Measurements from ENCODE around the gene GNG3.
"Not testable (repeated sequence)": the region's sequence is repeated elsewhere in the genome, so short reads cannot be mapped to it uniquely, and the experiment has no call there.

GNG3 gene

DNA sequence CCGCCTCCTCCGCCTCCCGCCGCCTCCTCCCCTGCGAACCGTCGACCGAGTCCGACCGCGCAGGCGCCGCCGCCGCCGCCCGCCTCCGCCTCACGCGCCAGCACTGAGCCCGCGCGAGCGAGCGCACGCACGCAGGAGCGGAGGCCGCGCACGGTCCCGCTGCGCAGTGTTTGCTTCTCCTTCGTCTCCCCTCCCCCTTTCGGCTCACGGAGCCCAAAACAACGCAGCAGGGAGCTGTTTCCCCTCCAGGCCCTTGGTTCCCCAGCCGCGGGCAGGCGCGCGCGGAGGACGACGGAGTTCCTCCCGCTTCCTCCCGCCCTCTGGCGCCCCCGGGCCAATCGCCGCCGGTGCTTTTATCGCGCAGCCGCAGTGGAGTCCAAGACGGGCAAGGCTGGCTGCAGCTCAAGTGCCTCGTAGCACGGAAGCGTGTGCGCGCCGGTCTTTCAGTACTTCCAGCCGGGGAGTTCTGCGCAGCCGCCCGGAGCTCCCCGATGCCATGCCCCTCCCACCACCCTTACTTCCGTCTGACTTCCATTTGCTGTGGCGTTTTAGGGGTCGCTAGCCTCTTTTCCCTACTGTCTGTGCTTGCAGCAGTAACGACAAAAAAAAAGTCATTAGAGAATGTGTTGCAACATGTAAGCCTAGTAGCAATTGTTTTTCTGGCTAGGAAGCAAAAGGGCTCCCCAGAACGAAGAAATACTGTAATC, 19.8 kb downstream of the GNG3 start, which contains the start of gene HNRNPUL2:
HNRNPUL2 (minus strand) TSS at position 293 of the 707 bp plus-strand sequence. CDS start 301 bp downstream, outside the sequence.
- no peaks in the 10 kb centered on the region for H3K27me3 ChIP-seq (ENCODE audit: control insufficient read depth in 1 of 2, insufficient read depth in 2 of 2, low read length in 2 of 2)
- peak within 1 kb of the TSS; percentile 98 for H3K4me3 ChIP-seq (ENCODE audit: low read depth in 1 of 2, low read length in 2 of 2)
- H3K4me1 ChIP-seq (ENCODE audit: control insufficient read depth in 1 of 2, insufficient read depth in 2 of 2, low read length in 2 of 2): peaks cover 21 to 30% of the 10 kb centered on the region in 2 donors
- peak within 1 kb of the TSS; percentile 95 to 96 for H3K9ac ChIP-seq (ENCODE audit: low read depth in 1 of 2, low read length in 2 of 2)
- peak within 1 kb of the TSS; percentile 94 for H3K27ac ChIP-seq (ENCODE audit: low read depth, low read length)
- no peaks in the 10 kb centered on the region for H3K9me3 ChIP-seq (ENCODE audit: control insufficient read depth in 1 of 2, low read length in 2 of 2)
- H3K36me3 ChIP-seq (ENCODE audit: control insufficient read depth in 1 of 2, insufficient read depth in 2 of 2, low read length in 2 of 2): peaks cover 6 to 20% of the 10 kb centered on the region in 2 donors

DNA sequence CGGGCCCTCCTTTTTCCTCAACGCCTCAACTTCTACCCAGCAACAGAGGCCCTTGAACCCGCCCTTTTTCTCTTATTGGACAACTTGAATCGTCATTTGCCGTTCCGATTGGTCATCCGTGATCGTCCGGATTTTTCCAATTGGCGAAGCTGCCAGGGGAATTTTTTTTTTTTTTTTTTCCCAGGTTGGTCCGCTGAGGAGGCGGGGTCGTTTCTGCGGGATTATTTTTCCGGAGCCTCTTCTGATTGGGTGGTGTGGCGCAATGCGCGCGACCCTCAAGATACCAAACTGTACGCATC, 20.3 kb downstream of the GNG3 start:
- Histone ChIP-seq H3K27me3 (ENCODE audit: control insufficient read depth in 1 of 2, insufficient read depth in 2 of 2, low read length in 2 of 2) (no peaks in the 10 kb centered on the region), H3K4me3 (ENCODE audit: low read depth in 1 of 2, low read length in 2 of 2) (peak overlapping the region; percentile 98), H3K36me3 (ENCODE audit: control insufficient read depth in 1 of 2, insufficient read depth in 2 of 2, low read length in 2 of 2) (peaks cover 2 to 15% of the 10 kb centered on the region in 2 donors), H3K9ac (ENCODE audit: low read depth in 1 of 2, low read length in 2 of 2) (peak overlapping the region; percentile 77 to 87), H3K27ac (ENCODE audit: low read depth, low read length) (peak overlapping the region; percentile 94), H3K4me1 (ENCODE audit: control insufficient read depth in 1 of 2, insufficient read depth in 2 of 2, low read length in 2 of 2) (peaks cover 21 to 30% of the 10 kb centered on the region in 2 donors), H3K9me3 (ENCODE audit: control insufficient read depth in 1 of 2, low read length in 2 of 2) (no peaks in the 10 kb centered on the region)

GRCh38 chr11:62728171-62728988, 20.9 kb downstream of the GNG3 start, which contains the start of gene TTC9C:
TTC9C (plus strand) TSS chr11:62728486; CDS start chr11:62728849, 363 bp downstream.
- Histone ChIP-seq H3K9ac (ENCODE audit: low read depth in 1 of 2, low read length in 2 of 2) (peak within 1 kb of the TSS; percentile 87 to 96), H3K36me3 (ENCODE audit: control insufficient read depth in 1 of 2, insufficient read depth in 2 of 2, low read length in 2 of 2) (peaks cover 6 to 14% of the 10 kb centered on the region in 2 donors), H3K4me1 (ENCODE audit: control insufficient read depth in 1 of 2, insufficient read depth in 2 of 2, low read length in 2 of 2) (peaks cover 21 to 30% of the 10 kb centered on the region in 2 donors), H3K27ac (ENCODE audit: low read depth, low read length) (peak within 1 kb of the TSS; percentile 94), H3K27me3 (ENCODE audit: control insufficient read depth in 1 of 2, insufficient read depth in 2 of 2, low read length in 2 of 2) (no peaks in the 10 kb centered on the region), H3K4me3 (ENCODE audit: low read depth in 1 of 2, low read length in 2 of 2) (peak within 1 kb of the TSS; percentile 98), H3K9me3 (ENCODE audit: control insufficient read depth in 1 of 2, low read length in 2 of 2) (no peaks in the 10 kb centered on the region)

- peaks cover 8 to 16% of the 10 kb centered on the region in 2 donors for H3K36me3 ChIP-seq (ENCODE audit: control insufficient read depth in 1 of 2, insufficient read depth in 2 of 2, low read length in 2 of 2)
- peak overlapping the region; percentile 8 to 55 for H3K9ac ChIP-seq (ENCODE audit: low read depth in 1 of 2, low read length in 2 of 2)
- H3K4me3 ChIP-seq (ENCODE audit: low read depth in 1 of 2, low read length in 2 of 2): peak overlapping the region; percentile 48 to 98
- not testable (repeated sequence) for H3K9me3 ChIP-seq (ENCODE audit: control insufficient read depth in 1 of 2, low read length in 2 of 2); H3K27me3 ChIP-seq (ENCODE audit: control insufficient read depth in 1 of 2, insufficient read depth in 2 of 2, low read length in 2 of 2); H3K27ac ChIP-seq (ENCODE audit: low read depth, low read length)
- H3K4me1 ChIP-seq (ENCODE audit: control insufficient read depth in 1 of 2, insufficient read depth in 2 of 2, low read length in 2 of 2): peaks cover 9 to 15% of the 10 kb centered on the region in 2 donors
Measured at GRCh38 chr11:62730076-62730475, 22.6 kb downstream of the GNG3 start.

- Histone ChIP-seq H3K27me3 (ENCODE audit: control insufficient read depth in 1 of 2, insufficient read depth in 2 of 2, low read length in 2 of 2) (no peaks in the 10 kb centered on the region), H3K9ac (ENCODE audit: low read depth in 1 of 2, low read length in 2 of 2) (no peak overlapping the region), H3K4me1 (ENCODE audit: control insufficient read depth in 1 of 2, insufficient read depth in 2 of 2, low read length in 2 of 2) (peaks cover 9 to 15% of the 10 kb centered on the region in 2 donors), H3K9me3 (ENCODE audit: control insufficient read depth in 1 of 2, low read length in 2 of 2) (no peaks in the 10 kb centered on the region), H3K27ac (ENCODE audit: low read depth, low read length) (no peak overlapping the region), H3K4me3 (ENCODE audit: low read depth in 1 of 2, low read length in 2 of 2) (no peak overlapping the region), H3K36me3 (ENCODE audit: control insufficient read depth in 1 of 2, insufficient read depth in 2 of 2, low read length in 2 of 2) (peaks cover 14 to 26% of the 10 kb centered on the region in 2 donors)
Measured at GRCh38 chr11:62732830-62733229, 25.4 kb downstream of the GNG3 start.

DNA sequence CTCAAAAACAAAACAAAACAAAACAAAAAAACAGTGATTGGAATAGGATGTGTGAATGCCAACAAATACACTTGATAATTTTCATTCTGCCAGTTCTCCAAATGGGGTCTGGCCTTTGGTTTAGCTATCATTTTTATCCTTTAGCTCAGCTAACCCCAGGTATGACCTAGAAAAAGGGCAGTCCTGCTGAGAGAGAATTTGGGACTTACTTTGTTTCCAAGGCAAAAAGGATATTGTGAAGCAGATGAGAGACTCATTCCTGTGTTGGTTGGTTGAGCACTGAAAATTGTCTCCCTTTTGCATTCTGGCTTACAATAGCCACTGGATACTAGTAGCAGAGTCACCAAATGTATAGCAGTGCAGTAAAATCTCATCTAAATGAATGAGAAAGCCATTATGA, 29.7 kb downstream of the GNG3 start:
- H3K4me3 ChIP-seq (ENCODE audit: low read depth in 1 of 2, low read length in 2 of 2): no peak overlapping the region

DNA sequence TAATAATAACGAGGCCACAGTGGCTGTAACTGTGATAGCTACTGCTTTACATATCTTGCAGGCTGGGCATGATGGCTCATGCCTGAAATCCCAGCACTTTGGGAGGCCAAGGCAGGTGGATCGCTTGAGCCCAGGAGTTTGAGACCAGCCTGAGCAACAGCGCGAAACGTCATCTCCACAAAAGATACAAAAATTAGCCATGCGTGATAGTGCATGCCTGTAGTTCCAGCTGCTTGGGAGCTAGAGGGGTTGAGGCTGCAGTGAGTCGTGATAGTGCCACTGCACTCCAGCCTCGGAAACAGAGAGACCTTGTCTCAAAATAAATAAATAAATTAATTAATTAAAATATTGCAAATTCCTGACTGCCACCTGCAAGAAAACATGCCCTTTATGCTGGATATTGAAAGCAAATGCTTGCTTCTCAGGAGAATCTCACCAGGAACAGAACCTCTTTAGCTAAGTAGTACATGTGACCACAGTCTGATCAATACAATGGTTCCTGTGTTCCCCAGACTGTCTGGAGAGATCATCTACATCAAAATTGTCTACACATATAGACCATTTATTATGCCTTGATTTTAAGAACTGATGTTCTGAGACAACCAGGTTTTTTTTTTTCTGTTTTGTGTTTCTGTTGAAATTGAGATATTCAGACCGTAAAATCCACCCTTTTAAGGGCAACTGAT, 40.1 kb downstream of the GNG3 start:
- Histone ChIP-seq H3K9me3 (ENCODE audit: control insufficient read depth in 1 of 2, low read length in 2 of 2) (no peaks in the 10 kb centered on the region), H3K9ac (ENCODE audit: low read depth in 1 of 2, low read length in 2 of 2) (no peak overlapping the region), H3K4me3 (ENCODE audit: low read depth in 1 of 2, low read length in 2 of 2) (no peak overlapping the region), H3K27me3 (ENCODE audit: control insufficient read depth in 1 of 2, insufficient read depth in 2 of 2, low read length in 2 of 2) (no peaks in the 10 kb centered on the region), H3K4me1 (ENCODE audit: control insufficient read depth in 1 of 2, insufficient read depth in 2 of 2, low read length in 2 of 2) (peaks cover under 1 to 2% of the 10 kb centered on the region in 2 donors), H3K36me3 (ENCODE audit: control insufficient read depth in 1 of 2, insufficient read depth in 2 of 2, low read length in 2 of 2) (peaks cover 0 to 8% of the 10 kb centered on the region in 2 donors), H3K27ac (ENCODE audit: low read depth, low read length) (no peak overlapping the region)

More for the DNA sequence above, 29.7 kb downstream of the GNG3 start:
- Histone ChIP-seq H3K4me1 (ENCODE audit: control insufficient read depth in 1 of 2, insufficient read depth in 2 of 2, low read length in 2 of 2) (no peaks in the 10 kb centered on the region), H3K36me3 (ENCODE audit: control insufficient read depth in 1 of 2, insufficient read depth in 2 of 2, low read length in 2 of 2) (peaks cover 19 to 45% of the 10 kb centered on the region in 2 donors), H3K27me3 (ENCODE audit: control insufficient read depth in 1 of 2, insufficient read depth in 2 of 2, low read length in 2 of 2) (no peaks in the 10 kb centered on the region), H3K9ac (ENCODE audit: low read depth in 1 of 2, low read length in 2 of 2) (no peak overlapping the region), H3K27ac (ENCODE audit: low read depth, low read length) (no peak overlapping the region), H3K9me3 (ENCODE audit: control insufficient read depth in 1 of 2, low read length in 2 of 2) (no peaks in the 10 kb centered on the region)

DNA sequence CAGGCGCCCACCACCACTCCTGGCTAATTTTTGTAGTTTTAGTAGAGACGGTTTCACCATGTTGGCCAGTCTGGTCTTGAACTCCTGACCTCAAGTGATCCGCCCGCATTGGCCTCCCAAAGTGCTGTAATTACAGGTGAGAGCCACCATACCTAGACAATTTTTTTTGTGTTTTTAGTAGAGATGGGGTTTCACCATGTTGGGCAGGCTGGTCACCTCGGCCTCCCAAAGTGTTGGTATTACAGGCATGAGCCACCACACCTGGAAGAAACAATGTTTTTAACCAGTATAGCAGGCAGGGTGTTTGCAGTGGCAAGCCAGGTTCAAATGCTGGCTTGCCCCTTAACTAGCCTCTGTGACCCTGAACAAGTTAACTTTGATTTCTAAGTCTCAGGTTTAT, 42.5 kb downstream of the GNG3 start:
- not testable (repeated sequence) for H3K36me3 ChIP-seq (ENCODE audit: control insufficient read depth in 1 of 2, insufficient read depth in 2 of 2, low read length in 2 of 2); H3K27ac ChIP-seq (ENCODE audit: low read depth, low read length); H3K4me3 ChIP-seq (ENCODE audit: low read depth in 1 of 2, low read length in 2 of 2); H3K9me3 ChIP-seq (ENCODE audit: control insufficient read depth in 1 of 2, low read length in 2 of 2); H3K9ac ChIP-seq (ENCODE audit: low read depth in 1 of 2, low read length in 2 of 2); H3K27me3 ChIP-seq (ENCODE audit: control insufficient read depth in 1 of 2, insufficient read depth in 2 of 2, low read length in 2 of 2)
- H3K4me1 ChIP-seq (ENCODE audit: control insufficient read depth in 1 of 2, insufficient read depth in 2 of 2, low read length in 2 of 2): peaks cover 12% of the 10 kb centered on the region in 2 donors

- H3K9ac ChIP-seq (ENCODE audit: low read depth in 1 of 2, low read length in 2 of 2): no peak overlapping the region
- H3K27ac ChIP-seq (ENCODE audit: low read depth, low read length): no peak overlapping the region
- H3K4me3 ChIP-seq (ENCODE audit: low read depth in 1 of 2, low read length in 2 of 2): peak overlapping the region in 1 of 2 donors; percentile 92
- H3K4me1 ChIP-seq (ENCODE audit: control insufficient read depth in 1 of 2, insufficient read depth in 2 of 2, low read length in 2 of 2): peaks cover 12% of the 10 kb centered on the region in 2 donors
- H3K27me3 ChIP-seq (ENCODE audit: control insufficient read depth in 1 of 2, insufficient read depth in 2 of 2, low read length in 2 of 2): no peaks in the 10 kb centered on the region
- no peaks in the 10 kb centered on the region for H3K9me3 ChIP-seq (ENCODE audit: control insufficient read depth in 1 of 2, low read length in 2 of 2)
- H3K36me3 ChIP-seq (ENCODE audit: control insufficient read depth in 1 of 2, insufficient read depth in 2 of 2, low read length in 2 of 2): peaks cover 0 to 8% of the 10 kb centered on the region in 2 donors
Measured at GRCh38 chr11:62752177-62752785, 44.8 kb downstream of the GNG3 start.
